Fibroblast of lung (primary cell): ENCODE results near the gene METTL21C.

Source experiments
- EZH2 ChIP-seq: IDR thresholded peaks from 2 replicates; pipeline ENCODE4 v1.5.1; 2012; ENCODE audit warnings: low read length, control low read depth, mild to moderate bottlenecking; ENCODE audit errors: missing control alignments
- TF ChIP-seq, protein P1 (sequence below), 2 donors: IDR thresholded peaks in 1 of 2; conservative IDR thresholded peaks in 1 of 2; 1 replicate in 1 of 2; 2 replicates in 1 of 2; pipeline ENCODE4 v1.5.1; 2011 to 2012; ENCODE audit warnings: low read length in 2 of 2, control low read depth in 1 of 2, inconsistent platforms in 1 of 2, low read depth in 1 of 2, mild to moderate bottlenecking in 1 of 2

DNA sequence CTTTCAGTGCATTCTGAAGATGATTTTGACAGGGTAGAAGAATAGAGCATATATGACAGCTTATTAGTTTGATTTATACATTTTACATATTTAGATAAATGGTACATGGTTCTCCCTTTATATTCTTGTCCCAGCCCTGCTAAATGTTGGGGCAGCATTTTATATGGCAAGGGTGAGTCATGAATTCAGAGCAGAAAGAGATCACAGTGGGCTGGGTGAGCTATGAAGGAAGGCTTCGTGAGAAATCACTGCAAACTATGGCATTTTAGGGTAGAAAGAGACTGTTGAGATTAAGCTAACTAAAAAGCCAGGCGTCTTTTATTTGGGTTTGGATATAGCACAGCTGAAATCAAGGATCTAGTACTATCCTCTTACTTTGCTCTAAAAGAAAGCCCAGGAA is 23.9 kb upstream of the METTL21C start:
- TF ChIP-seq, protein P1, sequence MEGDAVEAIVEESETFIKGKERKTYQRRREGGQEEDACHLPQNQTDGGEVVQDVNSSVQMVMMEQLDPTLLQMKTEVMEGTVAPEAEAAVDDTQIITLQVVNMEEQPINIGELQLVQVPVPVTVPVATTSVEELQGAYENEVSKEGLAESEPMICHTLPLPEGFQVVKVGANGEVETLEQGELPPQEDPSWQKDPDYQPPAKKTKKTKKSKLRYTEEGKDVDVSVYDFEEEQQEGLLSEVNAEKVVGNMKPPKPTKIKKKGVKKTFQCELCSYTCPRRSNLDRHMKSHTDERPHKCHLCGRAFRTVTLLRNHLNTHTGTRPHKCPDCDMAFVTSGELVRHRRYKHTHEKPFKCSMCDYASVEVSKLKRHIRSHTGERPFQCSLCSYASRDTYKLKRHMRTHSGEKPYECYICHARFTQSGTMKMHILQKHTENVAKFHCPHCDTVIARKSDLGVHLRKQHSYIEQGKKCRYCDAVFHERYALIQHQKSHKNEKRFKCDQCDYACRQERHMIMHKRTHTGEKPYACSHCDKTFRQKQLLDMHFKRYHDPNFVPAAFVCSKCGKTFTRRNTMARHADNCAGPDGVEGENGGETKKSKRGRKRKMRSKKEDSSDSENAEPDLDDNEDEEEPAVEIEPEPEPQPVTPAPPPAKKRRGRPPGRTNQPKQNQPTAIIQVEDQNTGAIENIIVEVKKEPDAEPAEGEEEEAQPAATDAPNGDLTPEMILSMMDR (conservative IDR thresholded peaks at IDR 0.05 in 1 of 2, IDR thresholded peaks at IDR 0.05 in 1 of 2; ENCODE audit: low read depth in 1 of 2, low read length in 2 of 2) = no peak
- TF ChIP-seq EZH2 = no peak
